HEK293 (cell line): ENCODE measurements around the gene TTC13.

ENCODE experiments used
- CTCF ChIA-PET: fragments of 350-600 bp; formaldehyde crosslinking; extraction: SDS; loops from one replicate; lab custom pipeline; 2021; ENCODE audit warnings: antibody characterized with exemption; lab: Yijun Ruan, JAX
- POLR2A ChIA-PET: fragments of 300-600 bp; formaldehyde crosslinking; extraction: SDS; loops from one replicate; lab custom pipeline; 2020; ENCODE audit warnings: antibody characterized with exemption, inconsistent platforms; lab: Yijun Ruan, JAX
- H3K27ac ChIP-seq: fragments of 200-500 bp; sonication (Bioruptor generic); 2 replicates; pipeline ENCODE4 v1.5.1; 2014; ENCODE audit warnings: low read depth, low read length, control low read depth, inconsistent platforms; ENCODE audit errors: extremely low read depth
- H3K36me3 ChIP-seq, 2 experiments: fragments of 200-500 bp in 1 of 2; sonication (Bioruptor generic) in 1 of 2; 1 replicate in 1 of 2; 2 replicates in 1 of 2; pipeline ENCODE4 v1.5.1; 2014 to 2017; ENCODE audit warnings: inconsistent platforms in 2 of 2, low read length in 2 of 2; ENCODE audit not compliant: control insufficient read depth in 2 of 2, insufficient read depth in 1 of 2
- H3K4me1 ChIP-seq: fragments of 200-500 bp; sonication (Bioruptor generic); 2 replicates; pipeline ENCODE4 v1.5.1; 2014; ENCODE audit warnings: mild to moderate bottlenecking, low read length, inconsistent platforms; ENCODE audit not compliant: control insufficient read depth, insufficient read depth
- H3K4me3 ChIP-seq: 2 replicates; pipeline ENCODE4 v1.5.1; 2011; ENCODE audit warnings: low read depth, mild to moderate bottlenecking, control low read depth, low read length, moderate library complexity
- H3K9me3 ChIP-seq: fragments of 200-500 bp; sonication (Bioruptor generic); 2 replicates; pipeline ENCODE4 v1.5.1; 2014; ENCODE audit warnings: low read depth, low read length, inconsistent platforms; ENCODE audit not compliant: control insufficient read depth, insufficient read depth
- MYNN ChIP-seq: fragments of 450-650 bp; formaldehyde crosslinking; IDR thresholded peaks from 2 replicates; pipeline ENCODE4 v1.5.1; 2016; ENCODE audit warnings: missing biosample characterization, missing genetic modification characterization, borderline replicate concordance
- REPIN1 ChIP-seq: fragments of 450-650 bp; formaldehyde crosslinking; IDR thresholded peaks from 2 replicates; pipeline ENCODE4 v1.5.1; 2017; ENCODE audit warnings: missing biosample characterization, missing genetic modification characterization, low read depth
- SCRT1 ChIP-seq: fragments of 450-650 bp; formaldehyde crosslinking; IDR thresholded peaks from 2 replicates; pipeline ENCODE4 v1.5.1; 2016; ENCODE audit warnings: missing biosample characterization, missing genetic modification characterization, borderline replicate concordance
- SCRT2 ChIP-seq: fragments of 450-650 bp; formaldehyde crosslinking; IDR thresholded peaks from 2 replicates; pipeline ENCODE4 v1.5.1; 2016; ENCODE audit warnings: missing biosample characterization, missing genetic modification characterization
- WT1 ChIP-seq: fragments of 450-650 bp; formaldehyde crosslinking; IDR thresholded peaks from 2 replicates; pipeline ENCODE4 v1.5.1; 2016; ENCODE audit warnings: missing biosample characterization, missing genetic modification characterization
- ZBTB10 ChIP-seq: fragments of 450-650 bp; formaldehyde crosslinking; IDR thresholded peaks from 2 replicates; pipeline ENCODE4 v1.5.1; 2016; ENCODE audit warnings: missing biosample characterization, missing genetic modification characterization
- ZBTB17 ChIP-seq: fragments of 450-650 bp; formaldehyde crosslinking; IDR thresholded peaks from 2 replicates; pipeline ENCODE4 v1.5.1; 2016; ENCODE audit warnings: missing biosample characterization, missing genetic modification characterization
- ZBTB20 ChIP-seq: fragments of 450-650 bp; formaldehyde crosslinking; IDR thresholded peaks from 2 replicates; pipeline ENCODE4 v1.5.1; 2016; ENCODE audit warnings: missing biosample characterization, missing genetic modification characterization
- ZNF169 ChIP-seq: fragments of 450-650 bp; formaldehyde crosslinking; IDR thresholded peaks from 2 replicates; pipeline ENCODE4 v1.5.1; 2016; ENCODE audit warnings: missing biosample characterization, missing genetic modification characterization
- ZNF175 ChIP-seq: fragments of 450-650 bp; formaldehyde crosslinking; IDR thresholded peaks from 2 replicates; pipeline ENCODE4 v1.5.1; 2016; ENCODE audit warnings: missing biosample characterization, missing genetic modification characterization
- ZNF324 ChIP-seq: fragments of 450-650 bp; formaldehyde crosslinking; IDR thresholded peaks from 2 replicates; pipeline ENCODE4 v1.5.1; 2016; ENCODE audit warnings: missing biosample characterization, missing genetic modification characterization
- ZNF335 ChIP-seq: fragments of 450-650 bp; formaldehyde crosslinking; conservative IDR thresholded peaks from 2 replicates; pipeline ENCODE4 v1.5.1; 2016; ENCODE audit warnings: missing biosample characterization, missing genetic modification characterization
- ZNF362 ChIP-seq: fragments of 450-650 bp; formaldehyde crosslinking; IDR thresholded peaks from 2 replicates; pipeline ENCODE4 v1.5.1; 2016; ENCODE audit warnings: missing biosample characterization, missing genetic modification characterization
- ZNF600 ChIP-seq: fragments of 450-650 bp; formaldehyde crosslinking; IDR thresholded peaks from 2 replicates; pipeline ENCODE4 v1.5.1; 2016; ENCODE audit warnings: missing biosample characterization, missing genetic modification characterization
- ZNF660 ChIP-seq: fragments of 450-650 bp; IDR thresholded peaks from 2 replicates; pipeline ENCODE4 v1.5.1; 2018; ENCODE audit warnings: missing biosample characterization, mild to moderate bottlenecking, missing genetic modification characterization
- ZNF701 ChIP-seq: fragments of 450-650 bp; formaldehyde crosslinking; IDR thresholded peaks from 2 replicates; pipeline ENCODE4 v1.5.1; 2016; ENCODE audit warnings: missing biosample characterization, missing genetic modification characterization
- TF ChIP-seq, protein P1 (sequence below): fragments of 450-650 bp; formaldehyde crosslinking; IDR thresholded peaks from 2 replicates; pipeline ENCODE4 v1.5.1; 2016; ENCODE audit warnings: missing biosample characterization, missing genetic modification characterization
- TF ChIP-seq, protein P2 (sequence below): fragments of 450-650 bp; formaldehyde crosslinking; IDR thresholded peaks from 2 replicates; pipeline ENCODE4 v1.5.1; 2016; ENCODE audit warnings: missing biosample characterization, missing genetic modification characterization
- TF ChIP-seq, protein P3 (sequence below): fragments of 450-650 bp; formaldehyde crosslinking; IDR thresholded peaks from 2 replicates; pipeline ENCODE4 v1.5.1; 2017; ENCODE audit warnings: missing biosample characterization, missing genetic modification characterization

The TTC13 gene

GRCh38 chr1:230863449-230863848 is 115.2 kb downstream of the TTC13 start:
- Histone ChIP-seq H3K4me3 (no peak overlapping the region), H3K9me3 (no peaks in the 10 kb centered on the region)
- TF ChIP-seq ZNF335 (tag by site-specific recombination) (0 out of 2 replicates have a peak, but pooled peaks have one; percentile 40), ZNF660 (tag by site-specific recombination) (no peak), MYNN (tag by site-specific recombination) (no peak), SCRT1 (tag by site-specific recombination) (peak; percentile 82), ZNF175 (no peak), REPIN1 (tag by site-specific recombination) (no peak), ZNF600 (tag by site-specific recombination) (no peak), ZNF169 (no peak), ZBTB17 (tag by site-specific recombination) (no peak), SCRT2 (peak; percentile 96), ZNF324 (tag by site-specific recombination) (no peak), ZBTB20 (tag by site-specific recombination) (0 out of 2 replicates have a peak, but pooled peaks have one; percentile 13), WT1 (tag by site-specific recombination) (no peak), ZNF701 (tag by site-specific recombination) (no peak), ZBTB10 (tag by site-specific recombination) (no peak), ZNF362 (tag by site-specific recombination) (no peak)
- TF ChIP-seq, protein P1, sequence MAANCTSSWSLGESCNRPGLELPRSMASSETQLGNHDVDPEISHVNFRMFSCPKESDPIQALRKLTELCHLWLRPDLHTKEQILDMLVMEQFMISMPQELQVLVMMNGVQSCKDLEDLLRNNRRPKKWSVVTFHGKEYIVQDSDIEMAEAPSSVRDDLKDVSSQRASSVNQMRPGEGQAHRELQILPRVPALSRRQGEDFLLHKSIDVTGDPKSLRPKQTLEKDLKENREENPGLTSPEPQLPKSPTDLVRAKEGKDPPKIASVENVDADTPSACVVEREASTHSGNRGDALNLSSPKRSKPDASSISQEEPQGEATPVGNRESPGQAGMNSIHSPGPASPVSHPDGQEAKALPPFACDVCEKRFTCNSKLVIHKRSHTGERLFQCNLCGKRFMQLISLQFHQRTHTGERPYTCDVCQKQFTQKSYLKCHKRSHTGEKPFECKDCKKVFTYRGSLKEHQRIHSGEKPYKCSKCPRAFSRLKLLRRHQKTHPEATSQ (tag by site-specific recombination): no peak
- TF ChIP-seq, protein P2, sequence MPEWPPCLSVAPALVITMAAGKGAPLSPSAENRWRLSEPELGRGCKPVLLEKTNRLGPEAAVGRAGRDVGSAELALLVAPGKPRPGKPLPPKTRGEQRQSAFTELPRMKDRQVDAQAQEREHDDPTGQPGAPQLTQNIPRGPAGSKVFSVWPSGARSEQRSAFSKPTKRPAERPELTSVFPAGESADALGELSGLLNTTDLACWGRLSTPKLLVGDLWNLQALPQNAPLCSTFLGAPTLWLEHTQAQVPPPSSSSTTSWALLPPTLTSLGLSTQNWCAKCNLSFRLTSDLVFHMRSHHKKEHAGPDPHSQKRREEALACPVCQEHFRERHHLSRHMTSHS (tag by site-specific recombination): no peak
- TF ChIP-seq, protein P3, sequence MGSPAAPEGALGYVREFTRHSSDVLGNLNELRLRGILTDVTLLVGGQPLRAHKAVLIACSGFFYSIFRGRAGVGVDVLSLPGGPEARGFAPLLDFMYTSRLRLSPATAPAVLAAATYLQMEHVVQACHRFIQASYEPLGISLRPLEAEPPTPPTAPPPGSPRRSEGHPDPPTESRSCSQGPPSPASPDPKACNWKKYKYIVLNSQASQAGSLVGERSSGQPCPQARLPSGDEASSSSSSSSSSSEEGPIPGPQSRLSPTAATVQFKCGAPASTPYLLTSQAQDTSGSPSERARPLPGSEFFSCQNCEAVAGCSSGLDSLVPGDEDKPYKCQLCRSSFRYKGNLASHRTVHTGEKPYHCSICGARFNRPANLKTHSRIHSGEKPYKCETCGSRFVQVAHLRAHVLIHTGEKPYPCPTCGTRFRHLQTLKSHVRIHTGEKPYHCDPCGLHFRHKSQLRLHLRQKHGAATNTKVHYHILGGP (tag by site-specific recombination): no peak
- TF ChIP-seq, all 188 proteins: peak for 4
- ChIA-PET POLR2A (no interaction called here), CTCF (interaction anchor here (0.9 kb wide), 1 partner anchor 221 kb away, joined by 3 read pairs; no protein-coding TSS in a partner anchor)
- Histone ChIP-seq H3K4me1 (peaks cover 10% of the 10 kb centered on the region), H3K36me3 (peaks cover 0 to 4% of the 10 kb centered on the region in 2 experiments; a peak in 1 of 3 replicates), H3K27ac (no peak overlapping the region)
